ENCODE data around the gene FKBP5. TPM values are rescaled to one million over a fixed set of nuclear protein-coding genes. Genes with fewer than 3 reads are reported as not detected.

FKBP5 gene
- total RNA-seq, 1 experiment from 2014 or later, result 33.9 TPM

DNA sequence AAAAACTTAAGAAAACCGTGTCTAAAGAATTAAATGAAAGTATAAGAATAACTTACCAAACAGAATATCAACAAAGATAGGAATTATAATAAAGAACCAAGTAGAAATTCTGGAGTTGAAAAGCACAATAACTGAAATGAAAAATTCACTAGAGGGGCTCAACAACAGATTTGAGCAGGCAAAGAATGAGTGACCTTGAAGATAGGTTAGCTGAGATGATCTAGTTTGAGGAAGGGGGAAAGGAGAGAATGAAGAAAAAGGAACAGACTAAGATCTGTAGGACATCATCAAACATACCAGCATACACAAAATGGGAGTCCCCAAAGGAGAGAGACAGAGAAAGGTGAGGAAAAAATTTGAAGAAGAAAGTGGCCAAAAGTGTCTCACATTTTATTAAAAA is 138.3 kb downstream of the FKBP5 start:
- H3K79me2 ChIP-seq (ENCODE audit: insufficient read depth, low read length), result no peaks in the 10 kb centered on the region
- H2BK5ac ChIP-seq (ENCODE audit: insufficient read length, low read length), result no peak overlapping the region
- no peak overlapping the region for H2BK12ac ChIP-seq (ENCODE audit: insufficient read length, low read depth, low read length)
- no peak overlapping the region for H4K91ac ChIP-seq (ENCODE audit: insufficient read length, low read depth, low read length)
- no peak overlapping the region for H2AK5ac ChIP-seq (ENCODE audit: insufficient read length, low read length)
- DNase-seq, result no peak
- H3K9me3 ChIP-seq (ENCODE audit: control insufficient read depth, low read depth, low read length), result no peaks in the 10 kb centered on the region
- H3K27me3 ChIP-seq (ENCODE audit: insufficient read depth, low read length), result no peaks in the 10 kb centered on the region
- H3K4me2 ChIP-seq (ENCODE audit: insufficient read depth, insufficient read length, low read length), result no peak overlapping the region
- H3K14ac ChIP-seq (ENCODE audit: insufficient read depth, low read length), result no peak overlapping the region
- H3K4me1 Mint-ChIP-seq, result peaks cover 0 to 3% of the 10 kb centered on the region in 2 experiments; a peak in 2 of 4 replicates
- peaks cover 2 to 4% of the 10 kb centered on the region in 2 experiments; a peak in 4 of 5 replicates for H3K9me3 Mint-ChIP-seq
- no peak overlapping the region for H3K9ac ChIP-seq (ENCODE audit: extremely low read depth, insufficient read length, low read length)
- no peak overlapping the region for H3K27ac ChIP-seq (ENCODE audit: insufficient read length, low read depth, low read length)
- no peak overlapping the region for H3T11ph ChIP-seq (ENCODE audit: low read length)
- H2BK120ac ChIP-seq (ENCODE audit: low read depth, low read length, poor library complexity, severe bottlenecking), result no peak overlapping the region
- H3K27ac Mint-ChIP-seq, result no peak overlapping the region
- H3K79me1 ChIP-seq (ENCODE audit: insufficient read depth, low read depth, low read length, poor library complexity, severe bottlenecking), result no peaks in the 10 kb centered on the region
- no peaks in the 10 kb centered on the region for H4K20me1 ChIP-seq (ENCODE audit: control insufficient read depth, insufficient read depth, insufficient read length)
- TF ChIP-seq, protein P1, sequence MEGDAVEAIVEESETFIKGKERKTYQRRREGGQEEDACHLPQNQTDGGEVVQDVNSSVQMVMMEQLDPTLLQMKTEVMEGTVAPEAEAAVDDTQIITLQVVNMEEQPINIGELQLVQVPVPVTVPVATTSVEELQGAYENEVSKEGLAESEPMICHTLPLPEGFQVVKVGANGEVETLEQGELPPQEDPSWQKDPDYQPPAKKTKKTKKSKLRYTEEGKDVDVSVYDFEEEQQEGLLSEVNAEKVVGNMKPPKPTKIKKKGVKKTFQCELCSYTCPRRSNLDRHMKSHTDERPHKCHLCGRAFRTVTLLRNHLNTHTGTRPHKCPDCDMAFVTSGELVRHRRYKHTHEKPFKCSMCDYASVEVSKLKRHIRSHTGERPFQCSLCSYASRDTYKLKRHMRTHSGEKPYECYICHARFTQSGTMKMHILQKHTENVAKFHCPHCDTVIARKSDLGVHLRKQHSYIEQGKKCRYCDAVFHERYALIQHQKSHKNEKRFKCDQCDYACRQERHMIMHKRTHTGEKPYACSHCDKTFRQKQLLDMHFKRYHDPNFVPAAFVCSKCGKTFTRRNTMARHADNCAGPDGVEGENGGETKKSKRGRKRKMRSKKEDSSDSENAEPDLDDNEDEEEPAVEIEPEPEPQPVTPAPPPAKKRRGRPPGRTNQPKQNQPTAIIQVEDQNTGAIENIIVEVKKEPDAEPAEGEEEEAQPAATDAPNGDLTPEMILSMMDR (conservative IDR thresholded peaks at IDR 0.05), result no peak
- no peak overlapping the region for H2BK15ac ChIP-seq (ENCODE audit: low read depth, low read length)
- WGBS (ENCODE audit: extremely low coverage, insufficient read length, low lambda C conversion rate), result no CpG with 5 or more reads among the region's 1 CpG
- H3K27me3 Mint-ChIP-seq (ENCODE audit: low read depth), result no peaks in the 10 kb centered on the region; the same call in 1 of the 2 replicates
- no peak overlapping the region for H3K56ac ChIP-seq (ENCODE audit: insufficient read length, low read depth, low read length)
- peaks cover 0 to 4% (median 0%) of the 10 kb centered on the region in 3 experiments; a peak in 1 of 7 replicates for H3K36me3 Mint-ChIP-seq (ENCODE audit: insufficient read depth in 1 of 3, low read depth in 3 of 3)
- H3K23ac ChIP-seq (ENCODE audit: insufficient read length, low read depth, low read length), result no peak overlapping the region
- no peak overlapping the region for H3K4ac ChIP-seq (ENCODE audit: low read depth, low read length)
- H3K23me2 ChIP-seq (ENCODE audit: insufficient read length, low read depth, low read length, poor library complexity, severe bottlenecking), result no peaks in the 10 kb centered on the region
- H4K5ac ChIP-seq (ENCODE audit: insufficient read length, low read depth, low read length), result no peak overlapping the region
- H3K4me3 Mint-ChIP-seq, result no peak overlapping the region
- H3K18ac ChIP-seq (ENCODE audit: insufficient read length, low read depth, low read length), result no peak overlapping the region
- H2AFZ ChIP-seq (ENCODE audit: low read length), result no peak overlapping the region
- no peak overlapping the region for H2BK20ac ChIP-seq (ENCODE audit: low read depth, low read length, poor library complexity, severe bottlenecking)
- no peak overlapping the region for H4K8ac ChIP-seq (replicated peaks; ENCODE audit: insufficient read length, low read depth, low read length)
- no peaks in the 10 kb centered on the region for H3K4me1 ChIP-seq (ENCODE audit: insufficient read depth, low read length)
